Naive thymus-derived CD4-positive, alpha-beta T cell (primary cell): ENCODE measurements around the gene FGD3. TPM values are rescaled to one million over a fixed set of nuclear protein-coding genes. Genes with fewer than 3 reads are reported as not detected.

Source experiments
- ATAC-seq: fragments of 150-1000 bp; cut with Tn5 transposase; 2 replicates; pipeline ENCODE4 v1.10.0; 2021; ENCODE audit warnings: mild to moderate bottlenecking, moderate library complexity
- CTCF ChIA-PET: fragments of 350-600 bp; sonication (Branson Sonifier 250); formaldehyde crosslinking; loops from one replicate; lab custom pipeline; 2021; ENCODE audit warnings: antibody characterized with exemption; lab: Charles Lee
- POLR2A ChIA-PET: fragments of 350-600 bp; sonication (Branson Sonifier 250); formaldehyde crosslinking; loops from one replicate; lab custom pipeline; 2021; ENCODE audit warnings: antibody characterized with exemption, inconsistent platforms; lab: Charles Lee
- DNase-seq, 9 donors: peaks; one replicate each; pipeline versions ENCODE4 v3.0.0 to v3.0.0-alpha.2; 2020 to 2022; ENCODE audit warnings: mixed read lengths in 1 of 9
- H3K27ac ChIP-seq: one replicate; pipeline ENCODE4 v1.7.0; 2013; ENCODE audit warnings: mild to moderate bottlenecking, low read depth, low read length, moderate library complexity
- H3K27me3 ChIP-seq, 2 donors: one replicate each; pipeline ENCODE4 v1.7.0; 2013; ENCODE audit warnings: low read length in 2 of 2, mild to moderate bottlenecking in 2 of 2, moderate library complexity in 2 of 2; ENCODE audit not compliant: control insufficient read depth in 2 of 2, insufficient read depth in 2 of 2
- H3K36me3 ChIP-seq, 3 experiments: 1 replicate in 2 of 3; 2 replicates in 1 of 3; pipeline ENCODE4 v1.7.0; 2013; ENCODE audit warnings: low read length in 3 of 3, mild to moderate bottlenecking in 3 of 3, moderate library complexity in 1 of 3; ENCODE audit not compliant: insufficient read depth in 3 of 3, control insufficient read depth in 2 of 3
- H3K4me1 ChIP-seq, 2 donors: one replicate each; pipeline ENCODE4 v1.7.0; 2013; ENCODE audit warnings: low read length in 2 of 2, mild to moderate bottlenecking in 2 of 2, moderate library complexity in 1 of 2; ENCODE audit not compliant: control insufficient read depth in 2 of 2, insufficient read depth in 2 of 2
- H3K4me3 ChIP-seq: 2 replicates; pipeline ENCODE4 v1.7.0; 2013; ENCODE audit warnings: mild to moderate bottlenecking, low read length
- H3K9me3 ChIP-seq, 3 experiments: 1 replicate in 2 of 3; 2 replicates in 1 of 3; pipeline ENCODE4 v1.7.0; 2013; ENCODE audit warnings: low read length in 3 of 3; ENCODE audit not compliant: control insufficient read depth in 2 of 3
- H3K27ac Mint-ChIP-seq, 9 donors: one replicate each; pipeline ENCODE4 v1.8.0; 2020 to 2022; ENCODE audit warnings: mixed read lengths in 9 of 9, mild to moderate bottlenecking in 8 of 9, moderate library complexity in 5 of 9, inconsistent platforms in 2 of 9
- H3K27me3 Mint-ChIP-seq, 5 donors: one replicate each; pipeline ENCODE4 v1.8.0; 2021 to 2022; ENCODE audit warnings: mixed read lengths in 5 of 5, mild to moderate bottlenecking in 1 of 5
- H3K36me3 Mint-ChIP-seq, 5 donors: one replicate each; pipeline ENCODE4 v1.8.0; 2020 to 2022; ENCODE audit warnings: mixed read lengths in 5 of 5, mild to moderate bottlenecking in 3 of 5, inconsistent platforms in 1 of 5
- H3K4me1 Mint-ChIP-seq, 7 donors: one replicate each; pipeline ENCODE4 v1.8.0; 2020 to 2022; ENCODE audit warnings: mixed read lengths in 7 of 7, mild to moderate bottlenecking in 3 of 7, inconsistent platforms in 1 of 7
- H3K4me3 Mint-ChIP-seq, 10 donors: one replicate each; pipeline ENCODE4 v1.8.0; 2020 to 2022; ENCODE audit warnings: mild to moderate bottlenecking in 10 of 10, mixed read lengths in 10 of 10, moderate library complexity in 6 of 10, inconsistent platforms in 2 of 10
- H3K9me3 Mint-ChIP-seq, 11 donors: one replicate each; pipeline ENCODE4 v1.8.0; 2020 to 2022; ENCODE audit warnings: mixed read lengths in 11 of 11, mild to moderate bottlenecking in 4 of 11, inconsistent platforms in 1 of 11, moderate library complexity in 1 of 11
- intact Hi-C, 2 donors: fragments of 100-400 bp; cut with micrococcal nuclease; formaldehyde crosslinking; loops; one replicate each; pipeline ENCODE4 v1.15.1; 2023
- polyA plus RNA-seq, 2 donors: library from polyadenylated mRNA; unstranded; fragments of 300-500 nt; fragmentation: Illumina TruSeq; gene quantifications; one replicate each; pipeline ENCODE4 v1.2.3, GENCODE V29; 2021
- total RNA-seq, 6 experiments: library from RNA in 5 of 6; stranded (reverse) in 5 of 6; gene quantifications; 1 replicate in 5 of 6; 2 replicates in 1 of 6; pipeline ENCODE4 v1.2.3 and lab custom pipeline; 2021 to 2026

The FGD3 gene
- total and polyA plus RNA-seq, 7 experiments from 2014 or later, result 114 to 341 (median 193) TPM

GRCh38 chr9:92976431-92976830 is 29.1 kb downstream of the FGD3 start:
- POLR2A ChIA-PET, result interaction anchor here (3.8 to 4.2 kb wide), 3 partner anchors 10 to 27 kb away, joined by 19 to 31 read pairs (median 20); no protein-coding TSS in a partner anchor
- H3K9me3 Mint-ChIP-seq, result peaks cover 0 to 2% (median 0%) of the 10 kb centered on the region in 11 donors
- Histone ChIP-seq H3K27me3 (no peaks in the 10 kb centered on the region), H3K9me3 (no peaks in the 10 kb centered on the region), H3K4me1 (peaks cover 68 to 79% of the 10 kb centered on the region in 2 donors), H3K4me3 (no peak overlapping the region), H3K27ac (peak overlapping the region; percentile 62), H3K36me3 (peaks cover 12 to 43% (median 23%) of the 10 kb centered on the region in 3 experiments)
- ATAC-seq, result no peak
- CTCF ChIA-PET, result no interaction called here
- H3K4me1 Mint-ChIP-seq, result peaks cover 78 to 97% (median 80%) of the 10 kb centered on the region in 7 donors
- intact Hi-C loops, result no loop called here
- H3K27ac Mint-ChIP-seq, result peak overlapping the region in 7 of 9 donors; percentile 20 to 96 (median 86)
- H3K4me3 Mint-ChIP-seq, result peak overlapping the region in 4 of 10 donors; percentile 12 to 91 (median 70)
- no peak for DNase-seq
- H3K27me3 Mint-ChIP-seq, result no peaks in the 10 kb centered on the region
- peaks cover 5 to 50% (median 43%) of the 10 kb centered on the region in 5 donors for H3K36me3 Mint-ChIP-seq

GRCh38 chr9:92977279-92977678 is 30.0 kb downstream of the FGD3 start:
- Histone ChIP-seq H3K27ac (peak overlapping the region; percentile 62), H3K4me1 (peaks cover 76 to 81% of the 10 kb centered on the region in 2 donors), H3K36me3 (peaks cover 12 to 43% (median 23%) of the 10 kb centered on the region in 3 experiments), H3K9me3 (no peaks in the 10 kb centered on the region), H3K27me3 (no peaks in the 10 kb centered on the region), H3K4me3 (no peak overlapping the region)
- POLR2A ChIA-PET, result interaction anchor here (3.5 kb wide), 1 partner anchor 12 kb away, joined by 50 read pairs; no protein-coding TSS in a partner anchor
- CTCF ChIA-PET, result no interaction called here
- H3K4me1 Mint-ChIP-seq, result peaks cover 74 to 97% (median 84%) of the 10 kb centered on the region in 7 donors
- H3K27me3 Mint-ChIP-seq, result no peaks in the 10 kb centered on the region
- peaks cover 12 to 58% (median 49%) of the 10 kb centered on the region in 5 donors for H3K36me3 Mint-ChIP-seq
- DNase-seq, result no peak
- H3K4me3 Mint-ChIP-seq, result peak overlapping the region; percentile 41 to 91 (median 66)
- peaks cover 0 to 9% (median 0%) of the 10 kb centered on the region in 11 donors for H3K9me3 Mint-ChIP-seq
- intact Hi-C loops, result no loop called here
- ATAC-seq, result no peak
- H3K27ac Mint-ChIP-seq, result peak overlapping the region; percentile 71 to 96 (median 86)

GRCh38 chr9:92978345-92978875 is 31.1 kb downstream of the FGD3 start:
- Mint-ChIP-seq H3K9me3 (peaks cover 0 to 9% (median 0%) of the 10 kb centered on the region in 11 donors), H3K4me3 (peak overlapping the region; percentile 57 to 83 (median 74)), H3K27ac (peak overlapping the region; percentile 70 to 89 (median 81)), H3K36me3 (peaks cover 12 to 62% (median 52%) of the 10 kb centered on the region in 5 donors), H3K4me1 (peaks cover 66 to 90% (median 76%) of the 10 kb centered on the region in 7 donors), H3K27me3 (no peaks in the 10 kb centered on the region)
- intact Hi-C loops, result no loop called here
- CTCF ChIA-PET, result interaction anchor here (0.6 to 0.9 kb wide), 2 partner anchors 29 to 30 kb away, joined by 3 to 4 read pairs; no protein-coding TSS in a partner anchor
- Histone ChIP-seq H3K4me1 (peaks cover 68 to 72% of the 10 kb centered on the region in 2 donors), H3K9me3 (no peaks in the 10 kb centered on the region), H3K27me3 (no peaks in the 10 kb centered on the region), H3K4me3 (no peak overlapping the region), H3K27ac (peak overlapping the region; percentile 67), H3K36me3 (peaks cover 12 to 49% (median 23%) of the 10 kb centered on the region in 3 experiments)
- ATAC-seq, result no peak
- POLR2A ChIA-PET, result interaction anchor here (0.6 to 3.5 kb wide), 7 partner anchors 9 to 96 kb away, joined by 3 to 50 read pairs (median 4); no protein-coding TSS in a partner anchor
- DNase-seq, result no peak

- POLR2A ChIA-PET, result interaction anchor here (0.7 to 3.5 kb wide), 13 partner anchors 10 to 103 kb away, joined by 3 to 50 read pairs (median 4); no protein-coding TSS in a partner anchor
- DNase-seq, result no peak
- Histone ChIP-seq H3K4me1 (peaks cover 57 to 63% of the 10 kb centered on the region in 2 donors), H3K36me3 (peaks cover 16 to 49% (median 23%) of the 10 kb centered on the region in 3 experiments), H3K4me3 (no peak overlapping the region), H3K9me3 (no peaks in the 10 kb centered on the region), H3K27me3 (no peaks in the 10 kb centered on the region), H3K27ac (peak overlapping the region; percentile 67)
- intact Hi-C loops, result loop anchor here in 1 of 2 donors (1.0 kb wide), 1 partner anchor 8 kb away; no protein-coding TSS in a partner anchor
- Mint-ChIP-seq H3K27ac (peak overlapping the region; percentile 70 to 94 (median 84)), H3K9me3 (peaks cover 0 to 18% (median 0%) of the 10 kb centered on the region in 11 donors), H3K4me3 (peak overlapping the region; percentile 56 to 83 (median 72)), H3K4me1 (peaks cover 57 to 89% (median 76%) of the 10 kb centered on the region in 7 donors), H3K27me3 (no peaks in the 10 kb centered on the region), H3K36me3 (peaks cover 15 to 63% (median 51%) of the 10 kb centered on the region in 5 donors)
- CTCF ChIA-PET, result interaction anchor here (0.6 to 1.3 kb wide), 8 partner anchors 8 to 72 kb away, joined by 3 to 5 read pairs (median 4); no protein-coding TSS in a partner anchor
- ATAC-seq, result no peak
These were observed 32.1 kb downstream of the FGD3 start for GRCh38 chr9:92979283-92980056.

- peak overlapping the region; percentile 67 for H3K27ac ChIP-seq
- no peaks in the 10 kb centered on the region for H3K27me3 ChIP-seq
- Mint-ChIP-seq H3K27me3 (no peaks in the 10 kb centered on the region), H3K4me1 (peaks cover 56 to 89% (median 76%) of the 10 kb centered on the region in 7 donors), H3K36me3 (peaks cover 16 to 67% (median 48%) of the 10 kb centered on the region in 5 donors), H3K27ac (peak overlapping the region; percentile 74 to 94 (median 84)), H3K4me3 (peak overlapping the region; percentile 56 to 85 (median 72)), H3K9me3 (peaks cover 0 to 19% (median 0%) of the 10 kb centered on the region in 11 donors)
- intact Hi-C loops, result no loop called here
- H3K4me1 ChIP-seq, result peaks cover 54 to 63% of the 10 kb centered on the region in 2 donors
- ChIA-PET CTCF (interaction anchor here (0.6 to 1.3 kb wide), 6 partner anchors 19 to 71 kb away, joined by 3 to 5 read pairs (median 4); no protein-coding TSS in a partner anchor), POLR2A (interaction anchor here (0.8 to 3.5 kb wide), 9 partner anchors 8 to 102 kb away, joined by 3 to 50 read pairs (median 4); no protein-coding TSS in a partner anchor)
- no peak overlapping the region for H3K4me3 ChIP-seq
- H3K36me3 ChIP-seq, result peaks cover 16 to 46% (median 23%) of the 10 kb centered on the region in 3 experiments
- ATAC-seq (peak; percentile 42), DNase-seq (no peak)
- H3K9me3 ChIP-seq, result no peaks in the 10 kb centered on the region
These were observed 32.9 kb downstream of the FGD3 start for GRCh38 chr9:92980085-92980745.
